Measurements from ENCODE around the gene SETD4. TPM values are rescaled to one million over a fixed set of nuclear protein-coding genes. Genes with fewer than 3 reads are reported as not detected.

The SETD4 gene
- total and polyA plus RNA-seq, 3 donors from 2014 or later: 52.3 to 62.7 (median 52.3) TPM

DNA sequence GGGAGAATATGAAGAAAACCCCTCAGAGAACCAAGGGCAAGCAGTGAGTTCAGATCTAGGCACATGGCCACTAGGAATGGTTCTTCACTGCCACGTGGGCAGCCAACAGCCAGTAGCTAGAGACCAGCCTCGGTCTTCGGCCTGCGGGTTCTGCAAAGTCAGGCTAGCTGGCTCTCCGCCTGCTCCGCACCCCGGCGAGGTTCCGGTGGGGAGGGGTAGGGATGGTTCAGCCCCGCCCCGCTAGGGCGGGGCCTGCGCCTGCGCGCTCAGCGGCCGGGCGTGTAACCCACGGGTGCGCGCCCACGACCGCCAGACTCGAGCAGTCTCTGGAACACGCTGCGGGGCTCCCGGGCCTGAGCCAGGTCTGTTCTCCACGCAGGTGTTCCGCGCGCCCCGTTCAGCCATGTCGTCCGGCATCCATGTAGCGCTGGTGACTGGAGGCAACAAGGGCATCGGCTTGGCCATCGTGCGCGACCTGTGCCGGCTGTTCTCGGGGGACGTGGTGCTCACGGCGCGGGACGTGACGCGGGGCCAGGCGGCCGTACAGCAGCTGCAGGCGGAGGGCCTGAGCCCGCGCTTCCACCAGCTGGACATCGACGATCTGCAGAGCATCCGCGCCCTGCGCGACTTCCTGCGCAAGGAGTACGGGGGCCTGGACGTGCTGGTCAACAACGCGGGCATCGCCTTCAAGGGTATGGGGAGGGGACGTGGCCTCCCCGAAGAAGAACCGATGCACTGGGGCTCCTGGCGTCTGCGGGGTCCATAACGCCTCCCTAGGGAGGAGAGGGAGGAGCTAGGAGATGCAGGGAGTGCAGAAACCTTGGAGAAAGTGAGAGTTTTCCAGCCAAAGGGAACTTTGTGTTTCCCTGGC, 9.6 kb upstream of the SETD4 start, which contains the start of gene CBR1:
CBR1 (plus strand) TSS at position 312 of the 871 bp plus-strand sequence; CDS start at position 404, 92 bp downstream.
- DNase-seq: peak; percentile 96
- peak within 1 kb of the TSS; percentile 74 to 76 for H3K4me3 ChIP-seq
- peak; percentile 25 for TF ChIP-seq POLR2A (IDR thresholded peaks at IDR 0.05)
- TF ChIP-seq, protein P1, sequence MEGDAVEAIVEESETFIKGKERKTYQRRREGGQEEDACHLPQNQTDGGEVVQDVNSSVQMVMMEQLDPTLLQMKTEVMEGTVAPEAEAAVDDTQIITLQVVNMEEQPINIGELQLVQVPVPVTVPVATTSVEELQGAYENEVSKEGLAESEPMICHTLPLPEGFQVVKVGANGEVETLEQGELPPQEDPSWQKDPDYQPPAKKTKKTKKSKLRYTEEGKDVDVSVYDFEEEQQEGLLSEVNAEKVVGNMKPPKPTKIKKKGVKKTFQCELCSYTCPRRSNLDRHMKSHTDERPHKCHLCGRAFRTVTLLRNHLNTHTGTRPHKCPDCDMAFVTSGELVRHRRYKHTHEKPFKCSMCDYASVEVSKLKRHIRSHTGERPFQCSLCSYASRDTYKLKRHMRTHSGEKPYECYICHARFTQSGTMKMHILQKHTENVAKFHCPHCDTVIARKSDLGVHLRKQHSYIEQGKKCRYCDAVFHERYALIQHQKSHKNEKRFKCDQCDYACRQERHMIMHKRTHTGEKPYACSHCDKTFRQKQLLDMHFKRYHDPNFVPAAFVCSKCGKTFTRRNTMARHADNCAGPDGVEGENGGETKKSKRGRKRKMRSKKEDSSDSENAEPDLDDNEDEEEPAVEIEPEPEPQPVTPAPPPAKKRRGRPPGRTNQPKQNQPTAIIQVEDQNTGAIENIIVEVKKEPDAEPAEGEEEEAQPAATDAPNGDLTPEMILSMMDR (IDR thresholded peaks at IDR 0.05): peak in 1 of 3 experiments; percentile 2
- H3K4me1 ChIP-seq: peaks cover 13% of the 10 kb centered on the region
- no peaks in the 10 kb centered on the region for H3K9me3 ChIP-seq
- peak within 1 kb of the TSS; percentile 72 to 84 for H3K27ac ChIP-seq
- intact Hi-C loops (cut with DNase I; ENCODE audit: low total_unique reads): no loop called here
- H3K27me3 ChIP-seq: no peaks in the 10 kb centered on the region
- H3K36me3 ChIP-seq (ENCODE audit: low read depth, missing control alignments): no peaks in the 10 kb centered on the region
- 0 to 2% methylated on average over 15 to 69 of the region's 71 CpGs for WGBS, 2 donors

DNA sequence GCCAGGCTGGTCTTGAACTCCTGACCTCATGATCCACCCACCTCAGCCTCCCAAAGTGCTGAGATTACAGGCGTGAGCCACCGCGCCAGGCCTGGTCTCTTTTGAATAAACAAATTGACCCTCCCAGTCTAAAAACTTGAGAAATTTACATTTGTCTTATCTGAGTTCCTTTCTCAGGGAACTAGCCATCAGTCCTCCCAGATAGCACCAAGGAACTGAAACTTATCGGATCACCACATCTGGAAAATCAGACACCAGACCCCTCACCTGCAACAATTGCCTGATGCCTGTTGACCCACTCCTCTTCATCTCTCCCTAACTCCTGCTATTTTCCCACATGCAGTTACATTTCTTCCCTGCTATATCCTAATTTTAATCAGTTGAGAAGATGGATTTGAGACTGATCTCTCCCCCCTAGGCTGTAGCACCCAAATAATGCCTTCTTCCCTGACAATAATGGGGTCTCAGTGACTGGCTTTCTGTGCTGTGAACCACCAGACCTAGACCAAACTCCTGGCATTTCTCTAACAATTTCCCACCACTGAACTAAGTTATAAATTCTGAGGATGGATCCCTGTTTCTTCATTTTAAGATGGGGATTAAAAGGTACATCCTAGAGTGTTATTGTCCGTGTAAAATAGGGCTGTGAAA, 8.5 kb upstream of the SETD4 start:
- Histone ChIP-seq H3K9me3 (no peaks in the 10 kb centered on the region), H3K4me3 (no peak overlapping the region), H3K36me3 (ENCODE audit: low read depth, missing control alignments) (no peaks in the 10 kb centered on the region), H3K4me1 (peaks cover 13% of the 10 kb centered on the region), H3K27ac (peak overlapping the region in 1 of 2 donors; percentile 84), H3K27me3 (no peaks in the 10 kb centered on the region)
- TF ChIP-seq, protein P1 (IDR thresholded peaks at IDR 0.05): no peak
- intact Hi-C loops (cut with DNase I; ENCODE audit: low total_unique reads): no loop called here
- DNase-seq: no peak
- WGBS, 2 donors: 88 to 91% methylated on average over 5 of the region's 5 CpGs

DNA sequence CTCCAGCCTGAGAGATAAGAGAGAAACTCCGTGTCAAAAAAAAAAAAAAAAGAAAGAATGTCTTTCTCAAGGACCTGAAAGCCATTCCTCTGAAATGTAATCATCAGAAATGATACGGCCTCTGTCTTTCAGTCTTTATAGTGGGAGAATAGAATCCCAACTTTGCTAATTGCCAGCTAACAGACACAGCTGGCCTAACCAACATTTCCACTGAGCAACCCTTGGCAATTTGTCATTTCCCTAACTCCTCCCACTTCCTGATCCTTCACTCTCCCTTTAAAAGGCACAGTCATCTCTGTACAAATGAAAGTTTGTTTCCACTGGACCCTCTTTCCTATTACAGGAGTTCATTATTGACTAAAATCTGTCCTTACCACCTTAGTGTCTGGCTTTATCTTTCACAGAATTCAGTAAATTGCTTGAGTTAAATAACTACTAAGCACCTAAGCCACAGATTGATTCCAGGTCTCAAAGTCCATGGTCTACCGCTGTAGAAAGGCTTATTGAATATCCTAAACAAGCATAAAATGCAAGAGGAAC, 5.2 kb upstream of the SETD4 start:
- no peaks in the 10 kb centered on the region for H3K27me3 ChIP-seq
- peaks cover 10% of the 10 kb centered on the region for H3K4me1 ChIP-seq
- TF ChIP-seq POLR2A (IDR thresholded peaks at IDR 0.05): no peak
- TF ChIP-seq, protein P1 (IDR thresholded peaks at IDR 0.05): no peak
- no peak for DNase-seq
- intact Hi-C loops (cut with DNase I; ENCODE audit: low total_unique reads): no loop called here
- no peaks in the 10 kb centered on the region for H3K9me3 ChIP-seq
- no peak overlapping the region for H3K27ac ChIP-seq
- 56 to 66% methylated on average over 2 to 3 of the region's 3 CpGs for WGBS, 2 donors
- H3K36me3 ChIP-seq (ENCODE audit: low read depth, missing control alignments): no peaks in the 10 kb centered on the region
- H3K4me3 ChIP-seq: no peak overlapping the region

DNA sequence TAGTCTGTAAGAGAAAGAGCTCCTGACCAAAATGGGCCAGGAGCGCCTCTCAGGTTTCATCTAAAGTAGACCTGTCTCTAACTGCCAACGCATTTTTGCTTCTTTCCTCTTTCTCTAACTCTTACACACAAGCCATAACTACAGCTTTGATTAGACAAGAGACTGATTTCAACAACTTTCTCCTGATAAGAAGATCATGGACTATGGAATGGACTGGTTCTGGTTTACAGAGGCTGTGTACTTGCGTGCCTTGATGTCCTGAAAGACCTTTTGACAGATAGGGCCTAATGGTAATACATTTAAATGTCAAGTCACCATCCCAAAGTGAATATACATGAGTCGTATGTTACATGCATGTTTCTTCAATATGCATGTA, 3.7 kb upstream of the SETD4 start:
- Histone ChIP-seq H3K4me1 (peaks cover 10% of the 10 kb centered on the region), H3K4me3 (no peak overlapping the region), H3K27me3 (no peaks in the 10 kb centered on the region), H3K36me3 (ENCODE audit: low read depth, missing control alignments) (no peaks in the 10 kb centered on the region), H3K9me3 (no peaks in the 10 kb centered on the region), H3K27ac (no peak overlapping the region)
- no peak for TF ChIP-seq POLR2A (IDR thresholded peaks at IDR 0.05)
- TF ChIP-seq, protein P1 (IDR thresholded peaks at IDR 0.05): no peak
- intact Hi-C loops (cut with DNase I; ENCODE audit: low total_unique reads): no loop called here
- no peak for DNase-seq
- 87 to 90% methylated on average over 4 of the region's 4 CpGs for WGBS, 2 donors
